GM06990 (cell line): ENCODE data around the gene CASK.

Experiments
- DNase-seq: peaks from one replicate; pipeline ENCODE4 v3.0.0-alpha.2; 2011; ENCODE audit not compliant: insufficient read length; ENCODE audit errors: extremely low read depth
- H3K27me3 ChIP-seq: replicated peaks from 2 replicates; pipeline ENCODE4 v1.6.0; 2011; ENCODE audit warnings: low read length; ENCODE audit not compliant: control insufficient read depth, insufficient read depth
- H3K36me3 ChIP-seq: 2 replicates; pipeline ENCODE4 v1.5.1; 2011; ENCODE audit warnings: low read length; ENCODE audit not compliant: control insufficient read depth, insufficient read depth
- H3K4me3 ChIP-seq: replicated peaks from 2 replicates; pipeline ENCODE4 v1.5.1; 2011; ENCODE audit warnings: low read depth, mild to moderate bottlenecking, control low read depth, low read length
- CTCF ChIP-seq: IDR thresholded peaks from 2 replicates; pipeline ENCODE4 v1.5.1; 2011; ENCODE audit warnings: low read length, control low read depth, mild to moderate bottlenecking, inconsistent platforms; ENCODE audit not compliant: insufficient read depth, poor library complexity, severe bottlenecking

CASK gene

GRCh38 chrX:41761169-41761568, 162.2 kb downstream of the CASK start:
- no peak for DNase-seq
- Histone ChIP-seq H3K27me3 (no peaks in the 10 kb centered on the region), H3K4me3 (no peak overlapping the region), H3K36me3 (no peaks in the 10 kb centered on the region)
- TF ChIP-seq CTCF, result no peak

- peak; percentile 3 for DNase-seq
- H3K4me3 ChIP-seq, result no peak overlapping the region
- H3K27me3 ChIP-seq, result no peaks in the 10 kb centered on the region
- TF ChIP-seq CTCF, result peak; percentile 75
- H3K36me3 ChIP-seq, result no peaks in the 10 kb centered on the region
Measured at GRCh38 chrX:41759817-41760216, 163.5 kb downstream of the CASK start.

- Histone ChIP-seq H3K36me3 (no peaks in the 10 kb centered on the region), H3K27me3 (no peaks in the 10 kb centered on the region), H3K4me3 (no peak overlapping the region)
- DNase-seq, result no peak
- no peak for TF ChIP-seq CTCF
Measured at GRCh38 chrX:41758401-41758800, 165.0 kb downstream of the CASK start.

- no peaks in the 10 kb centered on the region for H3K27me3 ChIP-seq
- no peak for DNase-seq
- H3K4me3 ChIP-seq, result no peak overlapping the region
- TF ChIP-seq CTCF, result no peak
- no peaks in the 10 kb centered on the region for H3K36me3 ChIP-seq
Measured at GRCh38 chrX:41750716-41751115, 172.6 kb downstream of the CASK start.

GRCh38 chrX:41739871-41740270, 183.5 kb downstream of the CASK start:
- H3K27me3 ChIP-seq, result no peaks in the 10 kb centered on the region
- H3K4me3 ChIP-seq, result no peak overlapping the region
- no peaks in the 10 kb centered on the region for H3K36me3 ChIP-seq
- DNase-seq, result no peak
- no peak for TF ChIP-seq CTCF

- no peaks in the 10 kb centered on the region for H3K27me3 ChIP-seq
- H3K4me3 ChIP-seq, result no peak overlapping the region
- DNase-seq, result no peak
- no peak for TF ChIP-seq CTCF
- no peaks in the 10 kb centered on the region for H3K36me3 ChIP-seq
Measured at GRCh38 chrX:41737065-41737464, 186.3 kb downstream of the CASK start.
